ENCODE results near the gene THBS3. TPM values are rescaled to one million over a fixed set of nuclear protein-coding genes. Genes with fewer than 3 reads are reported as not detected.

The THBS3 gene
- total and polyA plus RNA-seq, 9 of the 15 experiments (the other 6 are each of a cell fraction or from before 2014, with no cell fraction given) = 0.59 to 8.3 (median 3.2) TPM

DNA sequence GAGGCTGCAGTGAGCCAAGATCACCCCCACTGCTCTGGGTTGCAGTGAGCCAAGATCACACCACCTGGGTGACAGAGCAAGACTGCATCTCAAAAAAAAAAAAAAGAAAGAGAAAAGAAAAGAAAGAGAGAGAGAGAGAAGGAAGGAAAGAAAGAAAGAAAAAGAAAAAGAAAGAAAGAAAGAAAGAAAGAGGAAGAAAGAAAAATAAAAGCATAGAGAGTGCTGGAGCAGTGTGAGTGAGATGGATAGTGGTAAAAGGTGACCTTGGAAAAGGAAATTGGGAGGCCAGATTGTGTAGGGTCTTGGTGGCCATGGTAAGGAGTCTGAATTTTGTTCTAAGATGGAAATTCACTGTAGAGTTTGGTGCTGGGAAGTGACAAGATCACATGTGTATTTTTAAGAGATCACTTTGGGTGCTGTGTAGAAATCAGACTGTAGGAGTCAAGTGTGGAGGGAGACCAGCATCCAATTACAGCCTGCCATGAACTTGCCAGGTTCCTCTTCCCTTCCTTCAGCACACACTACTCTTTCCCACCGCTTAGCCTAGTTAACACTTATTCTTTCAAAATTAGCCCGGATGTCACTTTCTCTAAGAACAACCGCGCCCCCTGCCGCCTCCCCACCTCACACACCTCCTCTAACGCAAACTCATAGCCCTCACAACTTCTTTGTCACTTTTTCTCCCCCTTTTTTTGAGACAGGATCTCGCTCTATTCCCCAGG lies 18.7 kb upstream of the THBS3 start (continued):
- TF ChIP-seq ZNF589 (CRISPR knock-in tag; IDR thresholded peaks at IDR 0.05; ENCODE audit: low read depth) = peak; percentile 54; the same call in 1 of the 2 replicates
- 0 out of 2 replicates have a peak, but pooled peaks have one; percentile 51 for TF ChIP-seq ADNP (tag; IDR thresholded peaks at IDR 0.05)
- peak; percentile 78 for TF ChIP-seq ETV5 (CRISPR knock-in tag; IDR thresholded peaks at IDR 0.05; ENCODE audit: low read depth)
- no peak for TF ChIP-seq JUND (IDR thresholded peaks at IDR 0.05; ENCODE audit: borderline replicate concordance, low read depth, low read length)
- TF ChIP-seq JUND (tag; IDR thresholded peaks at IDR 0.05; ENCODE audit: borderline replicate concordance, low read depth, low read length) = no peak
- TF ChIP-seq BCL6 (CRISPR knock-in tag; IDR thresholded peaks at IDR 0.05) = no peak
- peak; percentile 98 for TF ChIP-seq ZNF512 (tag; IDR thresholded peaks at IDR 0.05)
- no peak for TF ChIP-seq ZNF431 (CRISPR knock-in tag; IDR thresholded peaks at IDR 0.05)
- no peak for TF ChIP-seq ZNF134 (CRISPR knock-in tag; conservative IDR thresholded peaks at IDR 0.05)
- TF ChIP-seq JUN (IDR thresholded peaks at IDR 0.05; ENCODE audit: borderline replicate concordance, low read depth, low read length) = 0 out of 2 replicates have a peak, but pooled peaks have one; percentile 4
- TF ChIP-seq JUN (CRISPR knock-in tag; IDR thresholded peaks at IDR 0.05; ENCODE audit: borderline replicate concordance) = no peak
- TF ChIP-seq GATAD2A (IDR thresholded peaks at IDR 0.05) = peak; percentile 78; the same call in 1 of the 2 replicates
- TF ChIP-seq, protein P1, sequence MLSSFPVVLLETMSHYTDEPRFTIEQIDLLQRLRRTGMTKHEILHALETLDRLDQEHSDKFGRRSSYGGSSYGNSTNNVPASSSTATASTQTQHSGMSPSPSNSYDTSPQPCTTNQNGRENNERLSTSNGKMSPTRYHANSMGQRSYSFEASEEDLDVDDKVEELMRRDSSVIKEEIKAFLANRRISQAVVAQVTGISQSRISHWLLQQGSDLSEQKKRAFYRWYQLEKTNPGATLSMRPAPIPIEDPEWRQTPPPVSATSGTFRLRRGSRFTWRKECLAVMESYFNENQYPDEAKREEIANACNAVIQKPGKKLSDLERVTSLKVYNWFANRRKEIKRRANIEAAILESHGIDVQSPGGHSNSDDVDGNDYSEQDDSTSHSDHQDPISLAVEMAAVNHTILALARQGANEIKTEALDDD (IDR thresholded peaks at IDR 0.05) = peak; percentile 91
- TF ChIP-seq ARHGAP35 (IDR thresholded peaks at IDR 0.05; ENCODE audit: partially characterized antibody) = peak; percentile 79
- TF ChIP-seq, protein P2, sequence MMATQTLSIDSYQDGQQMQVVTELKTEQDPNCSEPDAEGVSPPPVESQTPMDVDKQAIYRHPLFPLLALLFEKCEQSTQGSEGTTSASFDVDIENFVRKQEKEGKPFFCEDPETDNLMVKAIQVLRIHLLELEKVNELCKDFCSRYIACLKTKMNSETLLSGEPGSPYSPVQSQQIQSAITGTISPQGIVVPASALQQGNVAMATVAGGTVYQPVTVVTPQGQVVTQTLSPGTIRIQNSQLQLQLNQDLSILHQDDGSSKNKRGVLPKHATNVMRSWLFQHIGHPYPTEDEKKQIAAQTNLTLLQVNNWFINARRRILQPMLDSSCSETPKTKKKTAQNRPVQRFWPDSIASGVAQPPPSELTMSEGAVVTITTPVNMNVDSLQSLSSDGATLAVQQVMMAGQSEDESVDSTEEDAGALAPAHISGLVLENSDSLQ (IDR thresholded peaks at IDR 0.05) = peak; percentile 53; the same call in 1 of the 2 replicates
- 0 out of 2 replicates have a peak, but pooled peaks have one; percentile 13 for TF ChIP-seq NFRKB (IDR thresholded peaks at IDR 0.05; ENCODE audit: low read depth)
- TF ChIP-seq HOMEZ (CRISPR knock-in tag; IDR thresholded peaks at IDR 0.05) = no peak
- no peak for TF ChIP-seq EHMT2 (IDR thresholded peaks at IDR 0.05)
- TF ChIP-seq GTF2B (IDR thresholded peaks at IDR 0.05; ENCODE audit: extremely low read depth, insufficient read length) = no peak
- no peak for TF ChIP-seq PML (IDR thresholded peaks at IDR 0.05; ENCODE audit: low read length)
- TF ChIP-seq, protein P3, sequence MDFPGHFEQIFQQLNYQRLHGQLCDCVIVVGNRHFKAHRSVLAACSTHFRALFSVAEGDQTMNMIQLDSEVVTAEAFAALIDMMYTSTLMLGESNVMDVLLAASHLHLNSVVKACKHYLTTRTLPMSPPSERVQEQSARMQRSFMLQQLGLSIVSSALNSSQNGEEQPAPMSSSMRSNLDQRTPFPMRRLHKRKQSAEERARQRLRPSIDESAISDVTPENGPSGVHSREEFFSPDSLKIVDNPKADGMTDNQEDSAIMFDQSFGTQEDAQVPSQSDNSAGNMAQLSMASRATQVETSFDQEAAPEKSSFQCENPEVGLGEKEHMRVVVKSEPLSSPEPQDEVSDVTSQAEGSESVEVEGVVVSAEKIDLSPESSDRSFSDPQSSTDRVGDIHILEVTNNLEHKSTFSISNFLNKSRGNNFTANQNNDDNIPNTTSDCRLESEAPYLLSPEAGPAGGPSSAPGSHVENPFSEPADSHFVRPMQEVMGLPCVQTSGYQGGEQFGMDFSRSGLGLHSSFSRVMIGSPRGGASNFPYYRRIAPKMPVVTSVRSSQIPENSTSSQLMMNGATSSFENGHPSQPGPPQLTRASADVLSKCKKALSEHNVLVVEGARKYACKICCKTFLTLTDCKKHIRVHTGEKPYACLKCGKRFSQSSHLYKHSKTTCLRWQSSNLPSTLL (IDR thresholded peaks at IDR 0.05) = peak; percentile 47; the same call in 1 of the 2 replicates
